Lung microvascular endothelial cell (primary cell): ENCODE data around the gene PLXNA4. TPM values are rescaled to one million over a fixed set of nuclear protein-coding genes. Genes with fewer than 3 reads are reported as not detected.

Experiments
- DNase-seq, 2 donors: peaks; one replicate each; pipeline versions ENCODE4 v3.0.0 to v3.0.0-alpha.2; 2010; ENCODE audit warnings: low read depth in 2 of 2
- total RNA-seq: library from RNA; depleted of rRNA; stranded (reverse); fragments of >200 nt; gene quantifications from 2 replicates; pipeline ENCODE4 v1.2.1, GENCODE V29; 2014

The PLXNA4 gene
- total RNA-seq, 1 donor from 2014 or later: 6.9 TPM

DNA sequence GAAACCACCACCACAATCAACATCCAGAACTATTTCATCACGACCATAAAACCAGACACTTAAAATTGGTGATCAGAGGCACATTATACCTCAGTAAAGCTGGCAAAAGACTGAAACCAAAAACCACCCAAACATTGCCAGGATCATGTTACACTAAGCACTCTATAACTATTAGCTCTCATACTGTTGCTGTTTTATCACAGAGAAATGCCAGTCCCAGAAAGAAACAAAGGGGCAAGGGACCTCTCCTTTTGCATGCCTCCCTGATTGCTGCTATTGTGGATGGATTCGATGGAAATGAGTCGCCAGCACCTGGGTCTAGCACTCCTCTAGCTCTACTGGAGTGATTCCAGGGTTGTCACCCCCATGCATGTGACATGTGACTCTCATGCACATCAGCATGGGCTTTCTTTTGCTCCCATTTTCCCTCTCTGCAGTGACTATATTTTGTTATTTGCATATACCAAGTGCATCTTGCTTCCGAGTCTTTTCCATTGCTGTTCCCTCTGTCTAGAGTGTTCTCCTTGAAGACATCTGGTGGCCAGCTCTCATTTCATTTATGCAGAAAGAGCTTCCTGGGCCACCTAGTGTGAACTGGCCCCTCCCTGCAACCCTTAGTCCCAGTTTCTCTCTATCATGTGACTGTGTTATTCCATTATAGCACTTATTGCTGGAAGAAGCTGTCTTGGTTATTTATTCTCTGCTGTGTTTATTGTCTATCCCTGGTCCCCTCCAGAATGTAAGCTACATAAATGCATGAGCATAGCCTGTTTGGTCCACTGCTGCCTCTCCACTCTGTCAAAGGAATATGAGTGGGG, 300.6 kb downstream of the PLXNA4 start:
- DNase-seq: no peak

- DNase-seq: no peak
These were observed 303.4 kb downstream of the PLXNA4 start for GRCh38 chr7:132272763-132273371.

- DNase-seq: peak; percentile 33 to 44
These were observed 305.8 kb downstream of the PLXNA4 start for GRCh38 chr7:132270517-132270916.

DNA sequence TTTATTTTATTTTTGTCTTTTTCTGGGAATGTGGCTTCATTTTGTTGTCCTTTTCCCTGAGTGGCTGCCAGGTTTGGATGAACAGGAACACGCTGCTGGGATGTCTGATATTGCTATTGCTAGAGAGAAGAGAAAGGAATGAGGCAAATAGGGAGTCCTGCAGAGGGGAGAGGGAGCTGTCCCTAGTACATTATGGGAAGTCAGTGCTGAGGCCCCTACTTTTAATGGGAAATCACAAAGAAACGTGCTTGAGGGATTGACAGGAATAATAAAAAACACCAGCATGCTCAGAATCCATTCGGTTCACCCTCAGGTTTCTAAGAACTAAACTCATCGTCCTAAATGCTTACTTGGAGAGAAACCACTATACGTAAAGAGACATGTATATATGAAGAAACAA, 306.6 kb downstream of the PLXNA4 start:
- no peak for DNase-seq

- no peak for DNase-seq
These were observed 313.1 kb downstream of the PLXNA4 start for GRCh38 chr7:132263151-132263550.

- DNase-seq: no peak
These were observed 314.2 kb downstream of the PLXNA4 start for GRCh38 chr7:132262160-132262470.

DNA sequence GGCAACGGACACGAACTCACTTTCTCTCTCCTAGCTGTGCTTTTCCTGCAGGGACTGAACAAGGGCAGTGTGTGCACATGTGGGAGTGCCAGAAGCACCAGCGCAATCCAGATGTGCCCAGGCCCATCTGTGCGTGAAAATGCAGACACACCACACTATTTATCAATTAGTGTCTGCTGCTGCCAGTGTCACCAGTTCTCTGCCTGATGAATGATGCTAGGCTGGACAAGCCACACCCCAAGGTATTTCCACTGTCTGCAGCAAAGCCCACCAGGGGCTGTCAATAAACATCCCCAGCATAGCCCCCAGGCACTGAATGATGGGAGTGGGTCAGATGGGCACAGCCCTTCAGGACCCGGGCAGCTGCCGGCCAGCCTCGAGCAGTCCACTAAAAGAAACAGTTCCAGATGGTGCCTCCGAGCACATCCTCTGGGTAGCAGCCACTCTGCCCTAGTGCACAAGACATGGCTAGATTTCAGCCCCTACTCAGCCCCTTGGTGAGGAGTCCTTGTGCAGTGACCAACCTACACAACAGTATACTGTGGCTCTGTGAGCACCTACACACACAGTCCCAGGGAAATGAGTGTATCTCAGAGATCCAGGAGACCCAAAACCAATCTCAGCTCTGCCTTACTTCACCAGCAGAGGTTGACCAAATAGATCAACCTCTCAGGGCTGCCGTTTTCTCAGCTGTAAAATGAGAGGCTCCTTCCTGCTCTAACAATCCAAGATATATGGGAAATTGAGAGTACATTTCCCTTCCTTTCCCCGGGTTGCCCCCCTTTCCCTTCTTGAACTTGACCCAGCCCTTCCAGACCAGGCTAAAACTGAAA, 314.7 kb downstream of the PLXNA4 start:
- no peak for DNase-seq

- DNase-seq: no peak
These were observed 318.0 kb downstream of the PLXNA4 start for GRCh38 chr7:132258231-132258630.

DNA sequence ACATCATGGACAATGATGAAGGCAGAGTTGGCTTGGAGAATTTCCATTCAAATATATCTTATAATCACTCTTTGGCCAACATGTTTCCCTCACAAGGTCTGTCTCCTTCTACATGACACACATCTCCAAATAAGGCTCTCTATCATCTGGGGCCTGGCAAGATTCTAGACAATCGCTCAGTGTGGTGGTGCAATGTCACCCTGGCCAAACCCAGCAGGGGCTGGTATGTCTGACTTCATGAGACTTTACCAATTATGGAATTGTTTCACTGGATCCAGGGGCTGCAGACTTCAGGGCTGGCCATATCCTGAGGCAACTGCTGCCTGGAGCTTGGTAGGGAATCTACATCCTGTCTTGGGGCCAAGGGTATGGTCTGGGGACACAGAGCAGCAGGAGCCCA, 319.0 kb downstream of the PLXNA4 start:
- DNase-seq: no peak

- DNase-seq: no peak
These were observed 319.5 kb downstream of the PLXNA4 start for GRCh38 chr7:132256721-132257212.

DNA sequence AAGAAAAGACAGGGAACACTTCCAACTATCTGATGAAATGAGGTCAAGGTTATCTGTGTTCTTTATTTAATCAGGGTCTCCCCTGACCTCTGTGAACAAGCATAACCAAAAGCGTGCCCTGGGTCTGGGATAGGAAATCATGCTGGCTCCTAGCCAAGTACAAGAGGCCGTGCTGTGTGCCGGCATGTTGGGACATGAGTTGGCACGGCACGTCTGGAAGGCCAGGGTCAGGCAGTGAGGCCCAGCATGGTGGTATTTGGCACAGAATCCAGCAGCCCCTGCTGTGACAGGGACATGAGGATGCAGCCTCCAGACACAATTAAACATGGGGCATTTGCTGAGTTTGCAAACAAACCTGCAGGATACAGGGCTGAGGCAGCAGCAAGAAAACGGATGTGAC, 320.4 kb downstream of the PLXNA4 start:
- peak; percentile 49 to 83 for DNase-seq

DNA sequence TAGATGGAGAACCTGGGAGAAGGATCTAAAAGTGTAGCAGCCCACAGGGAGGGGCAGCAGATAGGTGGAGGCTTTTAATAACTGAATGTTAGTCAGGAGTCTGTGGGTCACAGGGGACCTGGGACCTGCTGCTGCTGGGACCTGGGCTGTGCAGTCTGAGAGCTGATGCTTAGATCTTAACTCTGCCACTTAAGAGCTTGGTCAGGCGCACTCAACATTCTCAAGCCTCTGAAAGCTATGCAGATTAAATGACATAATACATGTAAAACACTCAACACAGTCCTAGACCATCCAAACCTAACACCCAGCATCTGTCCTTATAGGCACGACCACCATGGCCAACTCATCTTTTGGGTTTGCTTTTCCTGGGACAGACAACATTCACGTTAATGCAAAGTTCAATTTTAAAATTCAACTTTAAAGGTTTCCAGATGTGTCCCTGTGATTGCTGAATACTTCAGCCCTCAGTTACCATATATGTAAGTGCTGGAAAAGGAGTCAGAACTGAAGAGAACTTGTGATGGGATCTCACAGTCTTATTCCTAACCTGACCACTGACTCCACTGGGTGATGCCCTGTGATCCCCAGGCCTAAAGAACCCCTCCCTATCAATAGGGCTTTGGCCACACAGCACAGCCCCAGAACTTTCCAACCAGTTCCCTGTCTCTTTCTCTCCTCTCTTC, 321.0 kb downstream of the PLXNA4 start:
- no peak for DNase-seq

- DNase-seq: no peak
These were observed 321.8 kb downstream of the PLXNA4 start for GRCh38 chr7:132254455-132254854.

GRCh38 chr7:132252793-132253100, 323.5 kb downstream of the PLXNA4 start:
- DNase-seq: no peak

- no peak for DNase-seq
These were observed 325.0 kb downstream of the PLXNA4 start for GRCh38 chr7:132251327-132251659.

DNA sequence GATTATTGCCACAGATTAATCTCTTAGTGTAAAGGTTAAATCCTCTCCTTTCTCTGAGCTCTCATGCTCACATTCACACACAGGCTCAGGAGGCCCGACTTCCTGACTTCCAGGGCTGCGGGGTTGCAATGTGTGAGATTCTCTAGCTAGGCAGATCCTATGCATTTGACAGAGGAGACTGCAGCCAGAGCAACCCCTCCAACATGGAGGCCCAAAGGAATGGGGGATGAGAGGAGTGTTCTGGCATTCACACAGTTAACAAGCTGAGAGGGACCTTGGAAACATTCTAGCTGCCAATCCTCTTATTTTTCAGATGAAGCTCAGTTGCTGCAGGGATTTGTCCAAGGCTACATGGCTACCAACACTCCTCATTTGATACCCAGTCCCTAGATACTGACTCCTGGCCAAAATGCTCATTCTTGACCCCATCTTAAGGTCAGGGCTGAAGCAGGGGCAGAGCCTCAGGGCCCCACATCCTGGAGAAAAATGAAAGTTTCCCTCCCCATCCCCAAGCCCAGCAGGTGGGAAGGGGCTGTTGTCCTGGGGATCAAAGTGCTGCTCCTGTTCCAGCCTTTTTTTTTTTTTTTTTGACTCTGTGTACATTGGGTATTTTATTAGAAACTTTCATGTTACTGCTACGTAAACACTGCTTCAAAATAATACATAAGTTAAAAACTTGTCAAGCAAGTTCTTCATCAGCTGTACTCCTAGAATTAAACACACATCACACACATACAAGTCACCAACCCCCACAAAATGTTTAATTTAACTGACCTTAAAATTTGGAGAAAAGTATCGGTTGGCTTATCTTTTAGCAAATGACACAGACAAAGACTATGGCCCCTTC, 325.6 kb downstream of the PLXNA4 start:
- DNase-seq: no peak

GRCh38 chr7:132249256-132249971, 326.9 kb downstream of the PLXNA4 start:
- peak in 1 of 2 donors; percentile 19 for DNase-seq

DNA sequence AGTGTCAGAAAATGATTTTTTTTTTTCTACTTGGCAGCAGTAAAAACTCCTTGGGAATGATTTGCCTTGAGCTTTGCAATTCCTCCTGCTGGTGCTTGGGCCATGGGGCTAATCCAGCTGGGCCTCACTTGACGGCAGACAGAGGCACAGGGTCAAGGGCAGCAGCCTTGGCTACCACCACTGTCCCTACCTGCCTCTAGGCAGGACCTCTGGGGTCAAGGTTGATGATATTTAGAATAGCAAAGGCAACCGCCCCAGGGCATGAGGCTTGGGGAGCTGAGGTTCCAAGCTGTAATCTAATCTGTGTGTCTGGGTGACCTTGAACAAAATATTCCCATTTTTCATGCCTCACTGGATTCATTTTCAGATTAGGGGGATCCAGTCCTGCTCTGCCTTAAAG, 327.4 kb downstream of the PLXNA4 start:
- no peak for DNase-seq

GRCh38 chr7:132247995-132248618, 328.2 kb downstream of the PLXNA4 start:
- no peak for DNase-seq

DNA sequence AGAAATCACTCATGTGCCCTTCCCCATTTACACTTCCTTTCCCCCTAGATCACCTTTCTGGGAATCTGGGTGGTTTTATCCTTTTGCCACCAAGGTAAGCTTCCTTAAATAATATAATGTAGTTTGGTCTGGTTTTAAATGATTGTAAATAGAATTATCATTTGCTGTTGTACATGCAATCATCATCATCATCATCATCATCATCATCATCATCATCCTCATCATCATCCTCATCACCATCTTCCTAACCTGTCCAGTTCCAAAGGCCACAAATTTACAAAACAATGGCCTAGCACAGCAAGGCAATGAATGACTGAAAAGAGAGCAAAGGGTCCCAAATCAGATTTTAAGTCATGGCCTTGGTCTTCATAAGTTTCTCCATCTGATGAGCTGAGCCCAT, 329.7 kb downstream of the PLXNA4 start:
- no peak for DNase-seq
